Heart right ventricle (tissue), 16 donors: ENCODE data around the gene GSTO1. TPM values are rescaled to one million over a fixed set of nuclear protein-coding genes. Genes with fewer than 3 reads are reported as not detected.
A peak's percentile ranks its signal among the peaks of the same experiment; 100 is the strongest.

Experiments
- ATAC-seq, 8 donors: fragments of 200-7000 bp; cut with Tn5 transposase; one replicate each; pipeline ENCODE4 v1.9.1; 2020; ENCODE audit warnings: mild to moderate bottlenecking in 8 of 8, moderate library complexity in 8 of 8, moderate number of reproducible peaks in 1 of 8
- DNase-seq, 2 donors: peaks; one replicate each; pipeline ENCODE4 v3.0.0-alpha.2; 2020
- H3K27ac ChIP-seq, 10 donors: fragments of 200-600 bp; sonication (generic) in 2 of 10; one replicate each; pipeline versions ENCODE4 v1.5.0 to v1.8.0; 2020 to 2022; ENCODE audit warnings: mild to moderate bottlenecking in 3 of 10
- H3K27me3 ChIP-seq, 7 donors: fragments of 200-600 bp; one replicate each; pipeline ENCODE4 v1.8.0; 2021 to 2022; ENCODE audit warnings: mild to moderate bottlenecking in 2 of 7
- H3K36me3 ChIP-seq, 9 donors: fragments of 200-600 bp; sonication (generic) in 1 of 9; one replicate each; pipeline versions ENCODE4 v1.5.0 to v1.8.0; 2020 to 2022; ENCODE audit warnings: mild to moderate bottlenecking in 2 of 9
- H3K4me1 ChIP-seq, 9 donors: fragments of 200-600 bp; sonication (generic) in 1 of 9; one replicate each; pipeline versions ENCODE4 v1.5.0 to v1.8.0; 2020 to 2022; ENCODE audit warnings: mild to moderate bottlenecking in 4 of 9
- H3K4me3 ChIP-seq, 10 donors: fragments of 200-600 bp; sonication (generic) in 2 of 10; one replicate each; pipeline versions ENCODE4 v1.5.0 to v1.8.0; 2020 to 2022; ENCODE audit warnings: mild to moderate bottlenecking in 7 of 10, moderate library complexity in 2 of 10
- H3K9me3 ChIP-seq, 11 donors: fragments of 200-600 bp in 10 of 11; sonication (generic) in 2 of 11; one replicate each; pipeline versions ENCODE4 v1.5.0 to v1.8.0; 2013 to 2022; ENCODE audit warnings: mild to moderate bottlenecking in 2 of 11, control low read depth in 1 of 11, moderate library complexity in 1 of 11
- CTCF ChIP-seq, 9 donors: fragments of 200-600 bp; sonication (generic) in 2 of 9; IDR thresholded peaks; one replicate each; pipeline versions ENCODE4 v1.5.0 to v1.8.0; 2021 to 2022; ENCODE audit warnings: antibody characterized with exemption in 9 of 9, mild to moderate bottlenecking in 5 of 9, moderate library complexity in 1 of 9
- WGBS, 2 donors: extraction: QIAGEN DNeasy Blood & Tissue Kit; methylation state at CpG; one replicate each; pipeline ENCODE4 v1.1.7; 2013; ENCODE audit warnings: inconsistent platforms in 1 of 2; 5-methylcytosine and 5-hydroxymethylcytosine counted together
- intact Hi-C, 10 donors: fragments of 100-400 bp; cut with DNase I; formaldehyde crosslinking; loops; one replicate each; pipeline versions ENCODE4 v1.11.1 to v1.14.2; 2022
- polyA plus RNA-seq, 2 donors: library from polyadenylated mRNA; stranded (reverse); fragments of 200-250 nt; gene quantifications; one replicate each; pipeline ENCODE4 v1.2.3, GENCODE V29; 2013
- total RNA-seq, 10 donors: library from RNA; stranded (reverse); fragmentation: NEBNext Ultra II Directional in 3 of 10; extraction: Animal tissue kit (Norgen Biotek cat#: 25700) in 3 of 10; gene quantifications; one replicate each; pipeline versions ENCODE4 v1.2.1 to v1.2.4, GENCODE V29; 2021 to 2023
- donor health status: Arrhythmogenic right ventricular cardiomyopathy.
- donor health status: ischemic (EF 13 %, LVEDD 7.1; RV severe dilation, severe dysfunction).
- donor health status: healthy with polysubstance abuse.
- donor health status: DM: no; HTN: yes; CAD: no.
- donor health status: DM: no; HTN: no; CAD: no.
- donor health status: ischemic (EF 25% LVEDD 6.9; RV normal size, moderate dysfunction).
- donor health status: ischemic (EF 25% LVEDD 5.7; RV mildly dilated, moderate dysfunction).
- donor health status: healthy.
- donor health status: DM: yes; HTN: yes; CAD: no.
- donor health status: Ischemic cardiomyopathy.
- donor health status: ischemic (EF 35%, LVEDD 5.7; RV mildly dilated, moderate dysfunction).
- donor health status: nonischemic (EF 11% LVEDD 7.7; RV severe dilation, severe dysfunction).
- donor health status: DM: yes; HTN: yes; CAD: no.
- donor health status: PGD.
- donor health status: ischemic (EF 29% LVEDD 5.4; RV normal size, mild dysfunction).
- donor health status: nonischemic (EF 23%, LVEDD 6.1; RV moderate dilation, normal function).

The GSTO1 gene
- total and polyA plus RNA-seq, 12 donors, result 161 to 570 (median 226) TPM

GRCh38 chr10:104297697-104298660 is 43.3 kb downstream of the GSTO1 start:
- Histone ChIP-seq H3K9me3 (peaks cover 0 to 6% (median 0%) of the 10 kb centered on the region in 11 donors), H3K4me3 (no peak overlapping the region), H3K27me3 (no peaks in the 10 kb centered on the region), H3K4me1 (peaks cover 17 to 69% (median 54%) of the 10 kb centered on the region in 9 donors), H3K36me3 (no peaks in the 10 kb centered on the region), H3K27ac (peak overlapping the region in 9 of 10 donors; percentile 41 to 95 (median 92))
- intact Hi-C loops, result loop anchor here in 1 of 10 donors (2.0 kb wide), 1 partner anchor 41 kb away; the partner anchor contains the start of gene ITPRIP
- TF ChIP-seq CTCF (IDR thresholded peaks at IDR 0.05), result peak in 7 of 9 donors; percentile 28 to 50 (median 41)
- 55 to 60% methylated on average over 17 of the region's 17 CpGs for WGBS, 2 donors
- ATAC-seq, result no peak
- no peak for DNase-seq

GRCh38 chr10:104299031-104299904 is 44.6 kb downstream of the GSTO1 start:
- H3K27me3 ChIP-seq, result no peaks in the 10 kb centered on the region
- H3K36me3 ChIP-seq, result no peaks in the 10 kb centered on the region
- ATAC-seq, result peak; percentile 4 to 56 (median 32)
- TF ChIP-seq CTCF (IDR thresholded peaks at IDR 0.05), result no peak
- intact Hi-C loops, result loop anchor here in 1 of 10 donors (2.0 kb wide), 1 partner anchor 40 kb away; the partner anchor contains the start of gene ITPRIP
- peak overlapping the region; percentile 84 to 96 (median 92) for H3K27ac ChIP-seq
- peak overlapping the region in 6 of 10 donors; percentile 5 to 22 (median 13) for H3K4me3 ChIP-seq
- peaks cover 17 to 73% (median 60%) of the 10 kb centered on the region in 9 donors for H3K4me1 ChIP-seq
- 35 to 46% methylated on average over 13 of the region's 13 CpGs for WGBS, 2 donors
- DNase-seq, result peak in 1 of 2 donors; percentile 64
- peaks cover 0 to 6% (median 0%) of the 10 kb centered on the region in 11 donors for H3K9me3 ChIP-seq

GRCh38 chr10:104300002-104300735 is 45.5 kb downstream of the GSTO1 start:
- WGBS, 2 donors, result 22 to 23% methylated on average over 12 of the region's 12 CpGs
- Histone ChIP-seq H3K9me3 (peaks cover 0 to 6% (median 0%) of the 10 kb centered on the region in 11 donors), H3K27me3 (no peaks in the 10 kb centered on the region), H3K4me3 (peak overlapping the region in 4 of 10 donors; percentile 5 to 10 (median 7)), H3K27ac (peak overlapping the region; percentile 84 to 96 (median 92)), H3K4me1 (peaks cover 18 to 78% (median 67%) of the 10 kb centered on the region in 9 donors), H3K36me3 (no peaks in the 10 kb centered on the region)
- TF ChIP-seq CTCF (IDR thresholded peaks at IDR 0.05), result no peak
- intact Hi-C loops, result loop anchor here in 4 of 10 donors (1.0 to 5.0 kb wide), 3 partner anchors 37 to 39 kb away; partner anchors contain the start of gene ITPRIP (in 3 of the 4)
- DNase-seq (peak in 1 of 2 donors; percentile 83), ATAC-seq (peak; percentile 30 to 87 (median 79))
